HEK293 (cell line): Measurements from ENCODE around the gene MRPS6.

Experiments used
- ZNF157 ChIP-seq: fragments of 450-650 bp; formaldehyde crosslinking; IDR thresholded peaks from 2 replicates; pipeline ENCODE4 v1.5.1; 2016; ENCODE audit warnings: missing biosample characterization, missing genetic modification characterization
- ZNF768 ChIP-seq: fragments of 450-650 bp; formaldehyde crosslinking; IDR thresholded peaks from 2 replicates; pipeline ENCODE4 v1.5.1; 2018; ENCODE audit warnings: missing biosample characterization, mild to moderate bottlenecking, missing genetic modification characterization

DNA sequence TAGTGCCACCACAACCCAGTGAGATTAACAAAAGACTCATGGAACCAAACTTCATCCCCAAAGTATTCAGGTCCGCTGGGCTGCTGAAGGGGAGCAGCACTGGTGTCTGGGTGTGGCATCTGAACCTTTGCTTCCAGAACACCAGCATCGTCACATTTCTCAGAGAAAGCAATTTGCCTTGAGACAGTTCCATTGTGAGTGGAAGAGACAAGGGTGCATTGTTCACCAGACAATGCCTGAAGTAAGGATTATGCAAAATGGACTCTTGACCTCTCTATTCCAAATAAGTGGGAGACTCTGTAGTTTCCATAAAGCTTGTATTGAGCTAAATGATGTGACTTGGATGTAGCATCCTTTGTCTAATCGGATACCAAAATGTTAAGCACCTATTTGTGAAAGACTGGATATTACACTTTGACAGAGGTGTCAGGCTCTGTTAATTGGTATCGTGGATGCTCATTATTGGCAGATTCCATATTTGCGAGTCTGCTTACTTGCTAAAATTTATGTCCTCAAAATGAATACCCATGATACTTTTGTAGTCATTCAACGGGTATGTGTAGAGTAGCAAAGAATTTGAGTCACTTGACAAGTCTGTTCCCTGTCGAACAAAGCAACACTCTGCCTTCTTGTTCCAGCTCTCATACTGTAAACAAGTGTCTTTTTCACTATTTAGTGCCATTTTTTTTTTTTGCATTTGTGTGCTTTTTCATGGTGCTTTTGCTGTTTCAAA is 75.6 kb downstream of the MRPS6 start:
- no peak for TF ChIP-seq ZNF157
- no peak for TF ChIP-seq ZNF768 (tag by site-specific recombination)
